UCSD-AML1 (cell line): ENCODE data around the gene RXFP3.

Experiments used
- DNase-seq: peaks from one replicate; lab custom pipeline; 2025; ENCODE audit not compliant: unreplicated experiment; lab: John Stamatoyannopoulos, UW

RXFP3 gene

DNA sequence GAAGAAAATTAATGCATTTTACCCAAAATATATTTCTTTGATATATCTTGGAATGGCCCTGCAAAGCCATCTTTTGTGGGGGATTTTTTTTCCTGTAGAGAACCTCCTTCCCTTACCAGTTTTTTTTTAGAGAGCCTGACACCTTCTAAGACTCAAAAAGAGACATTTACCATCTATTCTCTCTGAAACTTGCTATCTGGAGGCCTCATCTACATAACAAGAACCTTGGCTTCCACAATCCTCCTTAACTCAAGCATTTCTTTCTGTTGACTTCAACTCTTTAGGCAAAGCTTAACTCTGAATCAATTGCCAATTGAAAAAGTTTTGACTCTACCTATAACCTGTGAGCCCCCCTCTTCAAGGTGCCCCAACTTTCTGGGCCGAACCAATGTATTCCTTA, 42.1 kb downstream of the RXFP3 start:
- no peak for DNase-seq

DNA sequence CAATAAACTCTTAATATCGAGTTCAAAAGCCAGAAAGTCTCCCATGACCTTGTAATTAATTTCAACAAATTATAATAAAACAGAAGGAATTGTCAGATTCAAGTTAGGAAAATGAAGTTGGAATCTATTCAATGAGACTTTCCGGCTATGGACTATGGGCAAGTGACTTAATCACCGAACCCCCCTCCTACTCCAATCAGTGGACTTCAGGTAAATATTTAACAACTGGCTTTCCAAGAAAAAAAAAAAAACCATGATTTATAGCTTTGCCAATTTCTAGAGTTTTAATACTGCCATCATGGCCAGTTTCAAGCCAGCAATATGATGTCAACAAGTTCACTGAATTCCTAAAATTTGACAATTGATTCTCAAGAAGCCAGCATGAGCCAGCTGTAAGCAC, 43.8 kb downstream of the RXFP3 start:
- no peak for DNase-seq

DNA sequence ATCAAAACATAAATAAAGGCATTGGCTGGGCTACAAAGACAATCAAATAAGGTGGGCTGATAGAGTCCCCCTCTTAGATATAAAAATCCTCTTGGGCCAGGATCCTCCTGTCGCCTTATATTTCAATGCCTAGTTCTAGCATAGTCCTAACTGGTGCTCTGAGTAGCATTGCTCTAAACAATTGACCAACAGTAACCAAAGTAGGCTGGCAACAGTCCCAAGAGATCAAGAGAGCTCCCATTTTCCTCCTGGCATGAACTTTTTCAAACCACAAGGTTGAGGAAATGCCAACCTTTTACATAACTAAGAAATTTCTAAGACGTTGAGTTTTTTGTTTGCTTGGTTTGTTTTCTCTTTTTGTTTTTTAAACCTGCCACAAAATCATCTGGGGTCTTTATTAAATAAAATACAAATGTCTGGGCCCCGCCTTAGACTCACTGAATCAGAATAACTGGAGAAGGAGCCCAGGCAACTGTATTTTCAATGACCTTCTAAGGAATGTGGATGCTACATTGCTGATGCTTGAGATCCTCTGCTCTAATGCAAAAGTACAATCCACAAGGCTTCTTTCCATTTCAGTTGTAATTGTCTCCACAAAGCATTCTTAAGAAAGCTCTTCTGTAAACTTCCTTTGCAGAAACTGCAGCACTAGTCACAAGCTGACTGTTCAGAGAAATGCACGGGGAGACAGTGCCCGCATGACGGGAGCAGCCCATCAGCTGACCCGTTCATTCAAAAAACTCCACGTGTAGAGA, 45.4 kb downstream of the RXFP3 start:
- DNase-seq = no peak

DNA sequence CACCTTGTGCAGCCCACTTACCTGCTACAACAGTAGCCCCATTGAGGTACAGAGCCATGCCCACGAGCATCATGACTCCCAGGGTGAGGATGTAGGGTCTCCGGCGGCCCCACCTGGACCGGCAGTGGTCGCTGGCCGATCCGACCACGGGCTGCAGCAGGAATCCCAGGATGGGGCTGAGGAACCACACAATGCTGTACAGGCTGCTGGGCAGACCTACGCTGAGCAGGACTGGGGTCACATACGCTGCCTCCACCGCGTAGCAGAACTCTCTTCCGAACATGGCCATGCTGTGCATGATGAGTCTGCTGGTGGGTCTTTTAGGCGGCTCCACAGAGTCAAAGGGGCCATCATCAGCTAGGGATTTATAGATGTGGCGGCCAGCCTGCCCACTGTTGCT, 48.0 kb downstream of the RXFP3 start:
- DNase-seq = no peak

DNA sequence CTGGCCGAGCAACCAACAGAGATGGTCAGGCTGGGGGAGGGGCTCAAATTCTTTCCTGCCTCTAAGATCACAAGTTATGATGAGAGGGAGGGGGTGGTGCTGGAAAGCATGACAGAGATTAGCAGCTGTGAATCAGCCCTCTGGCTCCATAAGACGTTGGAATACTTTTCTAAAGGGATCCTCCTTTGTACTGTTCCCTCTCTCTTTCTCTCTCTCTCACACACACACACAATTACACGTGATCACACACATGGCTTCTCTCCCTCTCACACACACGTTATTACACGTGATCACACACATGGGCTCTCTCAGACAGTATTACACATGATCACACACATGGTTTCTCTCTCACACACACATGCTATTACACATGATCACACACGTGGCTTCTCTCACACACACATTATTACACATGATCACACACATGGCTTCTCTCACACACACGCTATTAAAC, 48.5 kb downstream of the RXFP3 start, which contains the start of gene SLC45A2:
SLC45A2 (minus strand) TSS at position 23 of the 454 bp plus-strand sequence. CDS start 110 bp downstream, outside the sequence.
- no peak for DNase-seq

DNA sequence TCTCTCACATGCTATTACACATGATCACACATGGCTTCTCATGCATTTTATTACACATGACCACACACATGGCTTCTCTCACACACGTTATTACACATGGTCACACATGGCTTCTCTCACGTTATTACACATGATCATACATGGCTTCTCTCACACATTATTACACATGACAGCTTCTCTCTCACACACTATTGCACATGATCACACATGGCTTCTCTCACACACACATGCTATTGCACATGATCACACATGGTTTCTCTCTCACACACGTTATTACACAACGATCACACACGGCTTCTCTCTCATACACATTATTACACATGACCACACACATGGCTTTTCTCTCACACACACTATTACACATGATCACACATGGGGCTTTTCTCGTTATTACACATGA, 49.3 kb downstream of the RXFP3 start:
- DNase-seq = no peak
